GM12878 (cell line): ENCODE results near the gene COL18A1. TPM values are rescaled to one million over a fixed set of nuclear protein-coding genes. Genes with fewer than 3 reads are reported as not detected.

Experiments used
- CBX3 ChIP-seq: fragments of 200-600 bp; sonication (generic); IDR thresholded peaks from 2 replicates; pipeline ENCODE4 v1.6.1; 2016; ENCODE audit warnings: low read depth, borderline replicate concordance
- CHD4 ChIP-seq: fragments of 200-600 bp; sonication (generic); IDR thresholded peaks from 2 replicates; pipeline ENCODE4 v1.6.1; 2016; ENCODE audit warnings: mild to moderate bottlenecking
- GATAD2B ChIP-seq: fragments of 450-650 bp; conservative IDR thresholded peaks from 2 replicates; pipeline ENCODE4 v1.6.1; 2017; ENCODE audit warnings: low read depth, mild to moderate bottlenecking, moderate library complexity
- HDAC6 ChIP-seq: fragments of 200-600 bp; sonication (generic); IDR thresholded peaks from one replicate; pipeline ENCODE4 v1.8.0; 2017; ENCODE audit warnings: antibody characterized with exemption; ENCODE audit not compliant: unreplicated experiment
- IRF4 ChIP-seq: IDR thresholded peaks from 2 replicates; pipeline ENCODE4 v1.6.1; 2011; ENCODE audit warnings: low read depth, low read length
- JUND ChIP-seq: IDR thresholded peaks from 2 replicates; pipeline ENCODE4 v1.6.1; 2012; ENCODE audit warnings: low read depth, mild to moderate bottlenecking, low read length, improper control_type of control experiment, moderate library complexity
- NFYA ChIP-seq: IDR thresholded peaks from 2 replicates; pipeline ENCODE4 v1.6.1; 2011; ENCODE audit warnings: low read depth, mild to moderate bottlenecking, low read length, improper control_type of control experiment, borderline replicate concordance
- RAD21 ChIP-seq: IDR thresholded peaks from 2 replicates; pipeline ENCODE4 v1.6.1; 2011; ENCODE audit warnings: mild to moderate bottlenecking, low read depth, low read length, moderate library complexity; ENCODE audit not compliant: insufficient read depth
- RBBP5 ChIP-seq: fragments of 200-600 bp; sonication (generic); conservative IDR thresholded peaks from 2 replicates; pipeline ENCODE4 v1.6.1; 2016
- RCOR1 ChIP-seq: conservative IDR thresholded peaks from 2 replicates; pipeline ENCODE4 v1.6.1; 2012; ENCODE audit warnings: low read depth, low read length, improper control_type of control experiment
- ZNF622 ChIP-seq: fragments of 450-650 bp; IDR thresholded peaks from 2 replicates; pipeline ENCODE4 v1.6.1; 2017; ENCODE audit warnings: mild to moderate bottlenecking, inconsistent platforms
- polyA plus RNA-seq, 11 experiments: library from polyadenylated mRNA; depleted of rRNA in 4 of 11; unstranded in 6 of 11; stranded (reverse) in 5 of 11; fragments of >200 nt; fragmentation: Nextera tagmentation in 4 of 11; fragmentation: Illumina TruSeq in 1 of 11; extraction: Ambion mirVana in 4 of 11; extraction: Trizol in 1 of 11; gene quantifications; 1 replicate in 1 of 11; 2 replicates in 10 of 11; pipeline versions ENCODE4 v1.2.1 to v1.2.3, GENCODE V29; 2011 to 2016; ENCODE audit warnings: inconsistent platforms in 2 of 11, missing spikeins in 2 of 11, low read depth in 1 of 11
- total RNA-seq, 4 experiments: library from RNA; depleted of rRNA in 3 of 4; stranded (reverse); fragments of >200 nt in 3 of 4; fragmentation: Illumina TruSeq in 1 of 4; extraction: Trizol in 1 of 4; gene quantifications; 2 replicates each; pipeline versions ENCODE4 v1.2.1 to v1.2.3, GENCODE V29; 2013 to 2021
- TF ChIP-seq, protein P1 (sequence below): fragments of 450-650 bp; IDR thresholded peaks from 2 replicates; pipeline ENCODE4 v1.6.1; 2014; ENCODE audit warnings: mild to moderate bottlenecking
- TF ChIP-seq, protein P2 (sequence below): IDR thresholded peaks from 2 replicates; pipeline ENCODE4 v1.6.1; 2011; ENCODE audit warnings: low read depth, low read length, improper control_type of control experiment, borderline replicate concordance

The COL18A1 gene
- total and polyA plus RNA-seq, 10 of the 15 experiments (the other 5 are each of a cell fraction or from before 2014, with no cell fraction given) = under 0.01 to 0.49 (median 0.09) TPM; not detected in 3

DNA sequence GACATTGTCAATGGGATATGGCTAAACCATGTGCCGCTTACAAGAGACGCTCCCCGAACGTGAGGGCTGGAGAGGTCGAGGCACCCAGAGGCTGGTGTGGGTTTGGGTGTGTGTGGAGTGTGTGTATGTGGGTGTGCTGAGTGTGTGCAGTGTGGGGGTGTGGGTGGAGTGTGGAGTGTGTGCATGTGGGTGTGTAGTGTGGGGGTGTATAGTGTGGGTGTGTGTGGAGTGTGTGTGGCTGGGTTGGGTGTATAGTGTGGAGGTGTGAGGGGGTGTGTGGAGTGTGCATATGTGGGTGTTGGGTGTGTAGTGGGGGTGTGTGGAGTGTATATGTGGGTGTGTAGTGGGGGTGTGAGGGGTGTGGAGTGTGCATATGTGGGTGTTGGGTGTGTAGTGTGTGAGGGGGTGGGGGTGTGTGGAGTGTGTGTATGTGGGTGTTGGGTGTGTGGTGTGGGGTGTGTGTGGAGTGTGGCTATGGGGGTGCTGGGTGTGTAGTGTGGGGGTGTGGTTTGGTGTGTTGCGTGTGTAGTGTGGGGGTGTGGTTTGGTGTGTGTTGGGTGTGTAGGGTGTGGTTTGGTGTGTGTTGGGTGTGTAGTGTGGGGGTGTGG, 95.1 kb downstream of the COL18A1 start (continued):
- TF ChIP-seq, protein P1, sequence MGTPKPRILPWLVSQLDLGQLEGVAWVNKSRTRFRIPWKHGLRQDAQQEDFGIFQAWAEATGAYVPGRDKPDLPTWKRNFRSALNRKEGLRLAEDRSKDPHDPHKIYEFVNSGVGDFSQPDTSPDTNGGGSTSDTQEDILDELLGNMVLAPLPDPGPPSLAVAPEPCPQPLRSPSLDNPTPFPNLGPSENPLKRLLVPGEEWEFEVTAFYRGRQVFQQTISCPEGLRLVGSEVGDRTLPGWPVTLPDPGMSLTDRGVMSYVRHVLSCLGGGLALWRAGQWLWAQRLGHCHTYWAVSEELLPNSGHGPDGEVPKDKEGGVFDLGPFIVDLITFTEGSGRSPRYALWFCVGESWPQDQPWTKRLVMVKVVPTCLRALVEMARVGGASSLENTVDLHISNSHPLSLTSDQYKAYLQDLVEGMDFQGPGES = no peak
- TF ChIP-seq HDAC6 (no peak), RCOR1 (no peak), IRF4 (no peak), NFYA (no peak), CHD4 (no peak), JUND (no peak), CBX3 (no peak), GATAD2B (no peak), ZNF622 (no peak), RBBP5 (no peak), RAD21 (no peak)
- TF ChIP-seq, protein P2, sequence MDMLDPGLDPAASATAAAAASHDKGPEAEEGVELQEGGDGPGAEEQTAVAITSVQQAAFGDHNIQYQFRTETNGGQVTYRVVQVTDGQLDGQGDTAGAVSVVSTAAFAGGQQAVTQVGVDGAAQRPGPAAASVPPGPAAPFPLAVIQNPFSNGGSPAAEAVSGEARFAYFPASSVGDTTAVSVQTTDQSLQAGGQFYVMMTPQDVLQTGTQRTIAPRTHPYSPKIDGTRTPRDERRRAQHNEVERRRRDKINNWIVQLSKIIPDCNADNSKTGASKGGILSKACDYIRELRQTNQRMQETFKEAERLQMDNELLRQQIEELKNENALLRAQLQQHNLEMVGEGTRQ = no peak
